Brain microvascular endothelial cell (primary cell): ENCODE data around the gene PSME1.

Experiments used
- DNase-seq: peaks from one replicate; pipeline ENCODE4 v3.0.0-alpha.2; 2020
- H3K27ac ChIP-seq: fragments of 250-450 bp; sonication (Bioruptor Pico); 2 replicates; pipeline ENCODE4 v1.5.1; 2020; ENCODE audit warnings: mild to moderate bottlenecking, moderate library complexity
- H3K27me3 ChIP-seq: fragments of 250-450 bp; sonication (Bioruptor Pico); replicated peaks from 2 replicates; pipeline ENCODE4 v1.5.1; 2020; ENCODE audit warnings: mild to moderate bottlenecking
- H3K36me3 ChIP-seq: fragments of 250-450 bp; sonication (Bioruptor Pico); replicated peaks from 2 replicates; pipeline ENCODE4 v1.5.1; 2020; ENCODE audit warnings: mild to moderate bottlenecking
- H3K4me3 ChIP-seq: 2 replicates; pipeline ENCODE4 v1.5.1; 2011; ENCODE audit warnings: low read depth, mild to moderate bottlenecking, control low read depth, low read length, moderate library complexity
- in situ Hi-C: cut with HindIII; loops from 2 replicates; pipeline ENCODE4 v1.10.0; 2017; ENCODE audit warnings: low sequenced_read_pairs, low pct_ligation_motif_present
- TF ChIP-seq, protein P1 (sequence below): IDR thresholded peaks from 2 replicates; pipeline ENCODE4 v1.5.1; 2011; ENCODE audit warnings: low read depth, mild to moderate bottlenecking, moderate library complexity, low read length, control low read depth, inconsistent platforms; ENCODE audit errors: missing control alignments

PSME1 gene

DNA sequence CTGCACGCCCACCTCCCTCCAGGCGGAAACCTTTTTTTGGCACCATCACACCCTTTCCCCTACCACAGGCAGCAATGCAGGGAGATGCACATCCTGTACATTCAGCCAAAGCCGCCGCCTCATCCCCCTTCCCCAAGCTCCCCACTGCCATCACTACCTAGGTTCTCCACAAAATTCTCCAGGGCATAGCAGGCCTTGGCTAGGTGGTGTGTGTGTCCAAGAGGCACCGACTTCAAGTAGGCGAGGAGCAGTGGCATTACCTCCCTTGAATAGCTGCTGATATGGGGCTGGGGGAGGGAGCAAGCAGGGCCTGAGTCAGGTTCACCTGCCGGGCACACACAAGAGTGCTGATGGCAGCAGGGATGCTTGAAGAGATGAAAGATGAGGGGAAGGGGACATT is 49.0 kb downstream of the PSME1 start:
- Histone ChIP-seq H3K27ac (no peak overlapping the region), H3K4me3 (no peak overlapping the region), H3K27me3 (no peaks in the 10 kb centered on the region), H3K36me3 (peaks cover 62% of the 10 kb centered on the region)
- in situ Hi-C loops, result no loop called here
- DNase-seq, result no peak
- TF ChIP-seq, protein P1, sequence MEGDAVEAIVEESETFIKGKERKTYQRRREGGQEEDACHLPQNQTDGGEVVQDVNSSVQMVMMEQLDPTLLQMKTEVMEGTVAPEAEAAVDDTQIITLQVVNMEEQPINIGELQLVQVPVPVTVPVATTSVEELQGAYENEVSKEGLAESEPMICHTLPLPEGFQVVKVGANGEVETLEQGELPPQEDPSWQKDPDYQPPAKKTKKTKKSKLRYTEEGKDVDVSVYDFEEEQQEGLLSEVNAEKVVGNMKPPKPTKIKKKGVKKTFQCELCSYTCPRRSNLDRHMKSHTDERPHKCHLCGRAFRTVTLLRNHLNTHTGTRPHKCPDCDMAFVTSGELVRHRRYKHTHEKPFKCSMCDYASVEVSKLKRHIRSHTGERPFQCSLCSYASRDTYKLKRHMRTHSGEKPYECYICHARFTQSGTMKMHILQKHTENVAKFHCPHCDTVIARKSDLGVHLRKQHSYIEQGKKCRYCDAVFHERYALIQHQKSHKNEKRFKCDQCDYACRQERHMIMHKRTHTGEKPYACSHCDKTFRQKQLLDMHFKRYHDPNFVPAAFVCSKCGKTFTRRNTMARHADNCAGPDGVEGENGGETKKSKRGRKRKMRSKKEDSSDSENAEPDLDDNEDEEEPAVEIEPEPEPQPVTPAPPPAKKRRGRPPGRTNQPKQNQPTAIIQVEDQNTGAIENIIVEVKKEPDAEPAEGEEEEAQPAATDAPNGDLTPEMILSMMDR, result no peak

DNA sequence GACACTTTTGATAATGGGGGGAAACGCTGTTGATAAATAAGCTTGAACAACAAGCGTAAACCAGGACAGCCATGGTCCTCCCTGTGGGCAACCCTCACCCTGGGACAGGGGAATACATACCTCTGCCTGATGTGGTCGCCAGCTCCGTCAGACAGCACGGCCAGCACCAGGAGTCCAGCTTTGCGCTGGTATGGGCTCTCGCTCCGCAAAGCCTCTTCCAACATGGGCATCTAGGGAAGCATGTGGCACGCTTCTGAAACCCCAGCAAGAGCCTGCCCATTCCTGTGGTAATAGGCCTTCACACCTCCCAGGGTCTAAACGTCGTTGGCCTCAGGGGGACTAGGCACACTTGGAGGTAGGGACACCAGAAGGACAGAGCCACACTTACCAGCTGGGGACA is 49.7 kb downstream of the PSME1 start:
- H3K27ac ChIP-seq, result no peak overlapping the region
- H3K4me3 ChIP-seq, result no peak overlapping the region
- H3K27me3 ChIP-seq, result no peaks in the 10 kb centered on the region
- in situ Hi-C loops, result no loop called here
- TF ChIP-seq, protein P1, result no peak
- DNase-seq, result no peak
- H3K36me3 ChIP-seq, result peaks cover 60% of the 10 kb centered on the region

DNA sequence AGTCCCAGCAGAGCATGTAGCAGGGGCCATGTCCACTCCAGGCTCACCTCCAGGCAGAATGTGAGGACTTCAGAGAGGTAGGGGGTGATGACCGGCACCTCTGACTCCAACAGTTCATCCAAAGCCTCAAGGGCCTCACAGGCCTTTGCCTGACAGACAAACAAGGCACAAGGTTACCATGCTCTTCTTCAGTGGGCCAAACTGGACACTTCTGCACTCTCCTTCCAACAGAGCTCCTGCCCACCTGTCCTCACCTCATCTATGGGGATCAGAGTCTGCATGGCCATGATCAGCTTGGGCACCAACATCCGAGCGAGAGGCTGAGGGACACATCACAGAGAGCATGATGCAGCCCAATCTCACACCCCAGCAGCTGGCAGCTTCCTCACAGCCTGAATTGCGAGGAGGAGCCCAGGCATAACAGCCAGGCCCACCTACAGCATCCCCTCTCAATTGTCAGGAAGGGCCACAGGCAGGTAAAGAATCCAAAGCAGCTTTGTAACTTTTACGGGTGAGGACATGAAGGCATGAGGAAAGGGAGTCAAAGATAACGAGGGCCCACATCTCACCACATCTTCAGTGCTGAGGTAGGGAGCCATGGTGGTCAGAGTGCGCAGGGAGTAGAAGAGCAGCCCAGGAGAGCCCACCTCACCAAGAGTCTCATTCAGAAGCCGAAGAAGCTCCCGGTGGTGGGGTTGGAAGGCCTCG is 51.0 kb downstream of the PSME1 start:
- H3K36me3 ChIP-seq, result peaks cover 51% of the 10 kb centered on the region
- no peaks in the 10 kb centered on the region for H3K27me3 ChIP-seq
- in situ Hi-C loops, result no loop called here
- H3K4me3 ChIP-seq, result no peak overlapping the region
- TF ChIP-seq, protein P1, result no peak
- no peak overlapping the region for H3K27ac ChIP-seq
- no peak for DNase-seq

DNA sequence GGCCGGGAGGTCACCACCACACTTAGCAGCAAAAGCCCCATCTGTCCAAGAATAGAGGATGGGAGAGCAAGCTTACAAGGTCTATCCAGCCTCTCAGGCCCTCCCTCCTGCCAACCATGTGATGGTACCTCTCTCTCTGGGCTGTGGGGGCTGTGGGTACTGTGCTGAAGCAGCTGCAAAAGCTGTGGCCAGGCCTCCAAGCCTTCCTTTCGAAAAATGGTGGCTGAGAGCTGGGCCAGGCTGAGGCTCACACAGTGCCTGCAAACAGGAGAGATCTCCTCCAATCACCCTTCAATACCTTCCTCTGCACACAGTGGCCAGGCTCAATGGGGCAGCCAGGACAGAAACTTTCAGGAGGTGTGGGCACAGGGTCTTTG is 51.5 kb downstream of the PSME1 start:
- H3K36me3 ChIP-seq, result peaks cover 51% of the 10 kb centered on the region
- peak overlapping the region; percentile 86 for H3K4me3 ChIP-seq
- in situ Hi-C loops, result no loop called here
- H3K27ac ChIP-seq, result no peak overlapping the region
- TF ChIP-seq, protein P1, result no peak
- H3K27me3 ChIP-seq, result no peaks in the 10 kb centered on the region
- DNase-seq, result no peak
